ENCODE measurements around the gene CHML. TPM values are rescaled to one million over a fixed set of nuclear protein-coding genes. Genes with fewer than 3 reads are reported as not detected.
A peak's percentile ranks its signal among the peaks of the same experiment; 100 is the strongest.
"Not testable (repeated sequence)": the region's sequence is repeated elsewhere in the genome, so short reads cannot be mapped to it uniquely, and the experiment has no call there.

Gene CHML
- 13.1 and 22.0 TPM in 2 replicates for total RNA-seq

- peak; percentile 94 for DNase-seq
Measured at GRCh38 chr1:241640149-241640866, at the start of gene CHML, which contains the start of gene OPN3. CHML (minus strand) TSS chr1:241640369; CDS start chr1:241635766, 4,603 bp downstream. OPN3 (minus strand) TSS chr1:241640369; CDS start chr1:241640254, 115 bp downstream.

GRCh38 chr1:241688940-241689368 is 48.8 kb upstream of the CHML start:
- no peak for DNase-seq

DNA sequence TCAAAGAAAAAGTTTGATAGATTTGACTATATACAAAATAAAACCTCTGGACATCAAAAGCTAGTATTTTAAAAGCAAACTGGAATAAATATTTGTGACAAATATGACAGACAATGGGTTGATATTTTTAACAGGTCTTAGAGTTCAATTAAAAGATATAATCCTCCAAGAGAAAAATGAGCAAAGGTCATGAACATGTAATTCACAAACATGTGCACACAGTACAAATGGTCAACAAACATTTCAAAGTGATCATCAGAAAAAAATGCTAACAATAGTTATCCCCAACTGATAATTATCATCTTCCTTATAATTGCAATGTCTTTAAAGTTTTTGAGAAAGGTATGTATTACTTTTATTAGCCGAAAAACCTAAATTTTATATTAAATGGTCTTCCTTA is 43.9 kb upstream of the CHML start:
- DNase-seq = no peak

GRCh38 chr1:241682921-241683320 is 42.8 kb upstream of the CHML start:
- no peak for DNase-seq

GRCh38 chr1:241681861-241682448 is 41.8 kb upstream of the CHML start:
- not testable (repeated sequence) for DNase-seq

DNA sequence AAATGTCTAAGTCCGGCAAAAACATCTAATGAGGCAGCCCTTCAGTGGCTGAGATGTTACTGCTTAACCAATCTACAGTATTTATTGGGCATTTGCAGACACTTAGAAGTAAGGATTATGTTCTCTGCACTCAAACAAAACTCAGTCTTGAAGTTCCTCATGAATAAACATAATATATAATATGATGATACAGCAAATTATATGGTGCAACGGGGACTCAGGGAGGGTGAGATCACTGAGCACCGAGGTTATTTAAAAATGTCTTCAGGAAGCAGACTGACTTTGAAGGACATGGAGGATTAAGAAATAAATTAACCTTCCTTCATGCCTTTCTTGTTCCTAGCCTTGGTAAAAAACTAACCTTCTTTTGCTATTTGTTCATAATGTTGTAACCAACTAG is 39.8 kb upstream of the CHML start:
- no peak for DNase-seq

DNA sequence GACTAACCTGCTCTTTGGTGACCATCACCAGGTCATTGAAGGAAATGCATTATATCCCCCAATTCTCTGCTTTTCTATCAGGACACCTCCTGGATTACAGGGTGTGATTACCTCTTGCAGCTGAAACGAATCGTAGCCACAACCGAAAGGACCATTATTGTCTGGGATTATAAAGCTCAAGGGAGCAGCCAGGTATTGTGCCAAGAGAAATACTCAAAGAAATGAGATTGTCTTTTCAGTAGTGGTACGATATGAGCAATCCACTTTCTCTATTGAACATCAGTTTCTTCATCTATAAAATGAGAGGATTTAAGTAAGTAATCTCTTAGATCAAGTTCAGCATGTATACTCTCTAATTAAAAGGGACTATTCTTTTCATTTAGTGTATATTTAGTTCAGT is 39.2 kb upstream of the CHML start:
- no peak for DNase-seq

- no peak for DNase-seq
Measured at GRCh38 chr1:241678536-241678935, 38.4 kb upstream of the CHML start.

GRCh38 chr1:241677201-241677600 is 37.0 kb upstream of the CHML start:
- no peak for DNase-seq

- no peak for DNase-seq
Measured at GRCh38 chr1:241675983-241676382, 35.8 kb upstream of the CHML start.

DNA sequence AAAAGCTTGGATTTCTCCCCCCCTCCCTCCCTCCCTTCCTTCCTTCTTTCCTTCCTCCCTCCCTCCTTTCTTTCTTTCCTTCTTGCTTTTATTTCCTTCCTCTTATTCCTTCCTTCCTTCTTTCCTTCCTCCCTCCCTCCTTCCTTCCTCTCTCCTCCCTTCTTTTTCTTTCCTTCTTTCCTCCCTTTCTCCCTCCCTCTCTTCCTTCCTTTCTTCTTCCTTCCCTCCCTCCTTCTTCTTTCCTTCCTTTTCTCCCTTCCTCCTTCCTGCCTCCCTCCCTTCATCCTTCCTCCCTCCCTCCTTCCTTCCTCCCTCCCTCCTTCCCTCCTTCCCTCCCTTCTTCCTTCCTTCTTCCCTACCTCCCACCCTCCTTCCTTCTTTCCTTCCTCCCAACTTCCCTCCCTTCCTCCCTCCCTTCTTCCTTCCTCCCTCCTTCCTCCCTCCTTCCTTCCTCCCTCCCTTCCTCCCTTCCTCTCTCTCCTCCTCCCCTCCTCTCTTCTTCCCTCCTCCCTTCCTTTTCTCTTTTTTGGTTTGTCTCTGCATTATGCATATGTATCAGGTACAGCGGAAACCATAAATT is 34.7 kb upstream of the CHML start:
- DNase-seq = no peak

DNA sequence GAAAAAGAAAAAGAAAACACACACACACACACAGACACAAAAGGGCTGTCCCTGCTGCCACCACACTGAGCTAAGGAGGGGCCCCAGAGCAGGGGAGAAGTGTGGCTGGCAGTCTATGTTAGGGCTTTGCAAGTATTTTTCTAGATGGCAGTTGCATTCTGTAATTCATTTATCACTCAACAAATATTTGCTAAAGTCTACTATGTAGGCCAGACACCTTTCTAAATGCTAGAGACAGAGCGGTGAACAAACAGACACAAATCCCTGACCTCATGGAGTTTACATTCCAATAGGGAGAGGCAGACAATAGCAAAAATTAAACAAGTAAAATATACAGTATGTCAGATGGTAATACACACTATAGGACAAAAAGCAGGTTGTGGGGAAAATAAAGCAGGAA is 32.1 kb upstream of the CHML start:
- no peak for DNase-seq

DNA sequence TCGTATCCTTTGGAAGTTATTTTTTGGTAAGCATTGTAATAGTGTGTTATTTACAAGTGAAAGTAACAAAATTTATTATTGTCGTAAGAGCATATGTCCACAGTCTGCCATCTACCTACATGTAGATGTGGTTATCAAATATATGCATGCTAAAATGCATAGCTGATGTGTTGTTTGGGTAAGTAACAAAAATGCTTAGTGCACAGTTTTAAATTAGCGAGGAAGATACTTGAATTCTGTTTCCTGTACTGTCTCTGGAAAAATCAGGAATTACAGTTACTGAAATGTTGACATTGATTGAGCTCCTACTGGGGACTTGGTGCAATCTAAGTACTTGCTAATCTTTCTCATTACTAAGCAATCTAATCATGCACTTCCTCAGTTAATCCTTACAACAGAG is 26.2 kb upstream of the CHML start:
- DNase-seq = no peak

DNA sequence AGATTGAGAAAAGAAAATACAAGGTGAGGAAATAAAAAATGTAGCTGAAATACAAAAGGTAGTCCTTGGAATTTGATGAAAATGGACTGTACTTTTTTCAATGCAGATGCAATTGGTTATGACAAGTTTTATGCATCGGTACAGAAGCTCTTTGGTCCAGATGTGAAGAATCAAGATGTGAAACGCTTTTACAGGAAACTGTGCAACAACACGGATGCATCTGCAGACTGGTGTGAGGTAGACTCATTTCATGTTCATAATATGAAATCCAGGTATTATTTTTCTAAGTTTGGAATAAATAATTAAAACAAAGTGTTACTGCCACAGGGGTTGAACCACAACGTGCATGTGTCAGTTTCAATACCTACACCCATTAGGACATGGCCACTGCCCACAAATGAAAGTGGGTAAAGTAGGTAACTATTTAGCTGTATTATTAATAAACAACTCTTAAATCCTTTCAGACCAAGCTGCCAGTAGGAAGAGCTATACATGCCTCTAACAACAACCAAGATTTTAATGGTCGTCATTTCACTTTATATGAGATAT is 20.3 kb upstream of the CHML start:
- DNase-seq = no peak

- not testable (repeated sequence) for DNase-seq
Measured at GRCh38 chr1:241659016-241659415, 18.8 kb upstream of the CHML start.

- DNase-seq = no peak
Measured at GRCh38 chr1:241658081-241658793, 18.1 kb upstream of the CHML start.

DNA sequence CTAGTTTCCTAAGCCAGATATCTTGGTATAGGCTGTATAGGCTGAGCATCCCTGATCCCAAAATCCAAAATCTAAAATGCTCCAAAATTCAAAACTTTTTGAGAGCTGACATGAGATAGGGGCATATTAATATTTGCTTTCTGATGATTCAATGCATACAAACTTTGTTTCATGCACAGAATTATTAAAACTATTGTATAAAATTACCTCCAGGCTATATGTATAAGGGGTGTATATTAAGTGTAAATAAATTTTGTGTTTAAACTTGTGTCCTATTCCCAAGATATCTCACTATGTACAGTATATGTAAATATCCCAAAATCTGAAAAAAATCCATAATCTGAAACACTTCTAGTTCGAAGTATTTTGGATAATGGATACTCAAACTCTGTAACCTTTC is 14.5 kb upstream of the CHML start:
- no peak for DNase-seq

GRCh38 chr1:241654019-241654418 is 13.8 kb upstream of the CHML start:
- DNase-seq = no peak

GRCh38 chr1:241652012-241652411 is 11.8 kb upstream of the CHML start, which contains the start of gene WDR64:
WDR64 (plus strand) TSS chr1:241652281; CDS start chr1:241652485, 204 bp downstream.
- no peak for DNase-seq

- no peak for DNase-seq
Measured at GRCh38 chr1:241648159-241648558, 8.0 kb upstream of the CHML start.

- no peak for DNase-seq
Measured at GRCh38 chr1:241647658-241648057, 7.5 kb upstream of the CHML start.

DNA sequence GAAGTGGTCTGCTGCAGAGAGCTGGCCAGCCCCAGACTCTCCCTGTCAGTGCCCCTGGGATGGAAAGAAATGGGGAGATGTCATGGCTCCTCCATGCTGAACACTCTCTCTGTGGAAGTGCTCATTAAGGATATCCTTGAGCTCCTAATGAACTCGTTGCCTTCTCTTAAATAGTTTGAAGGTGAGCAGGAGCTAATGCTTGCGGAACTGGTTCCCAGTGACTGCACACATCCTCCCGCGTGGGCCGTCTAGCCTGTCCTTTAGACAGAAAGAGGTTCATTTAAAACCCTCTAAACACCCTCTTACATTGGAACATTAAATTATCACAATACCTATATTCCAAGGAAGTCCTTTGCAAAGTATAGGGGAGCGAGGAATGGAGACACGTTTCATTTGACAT is 6.0 kb upstream of the CHML start:
- no peak for DNase-seq

- no peak for DNase-seq
Measured at GRCh38 chr1:241645199-241645598, 5.0 kb upstream of the CHML start.

Measured in dermis blood vessel endothelial cell (primary cell).